Stomach smooth muscle (tissue), 2 donors: ENCODE results near the gene CHIT1.

Experiments used
- H3K27ac ChIP-seq: one replicate; pipeline ENCODE4 v1.7.0; 2013; ENCODE audit warnings: mild to moderate bottlenecking, low read length, inconsistent platforms
- H3K27me3 ChIP-seq, 2 donors: one replicate each; pipeline ENCODE4 v1.7.0; 2013; ENCODE audit warnings: low read length in 2 of 2; ENCODE audit not compliant: insufficient read depth in 2 of 2, control insufficient read depth in 1 of 2
- H3K36me3 ChIP-seq, 2 donors: one replicate each; pipeline ENCODE4 v1.7.0; 2013; ENCODE audit warnings: low read length in 2 of 2; ENCODE audit not compliant: control insufficient read depth in 2 of 2, insufficient read depth in 2 of 2
- H3K4me1 ChIP-seq: one replicate; pipeline ENCODE4 v1.7.0; 2013; ENCODE audit warnings: low read length; ENCODE audit not compliant: control insufficient read depth, insufficient read depth
- H3K4me3 ChIP-seq, 2 donors: one replicate each; pipeline ENCODE4 v1.7.0; 2013; ENCODE audit warnings: low read length in 2 of 2
- H3K9ac ChIP-seq, 2 donors: one replicate each; pipeline ENCODE4 v1.7.0; 2013; ENCODE audit warnings: low read length in 2 of 2, mild to moderate bottlenecking in 1 of 2
- H3K9me3 ChIP-seq, 2 donors: one replicate each; pipeline ENCODE4 v1.7.0; 2013; ENCODE audit warnings: low read length in 2 of 2; ENCODE audit not compliant: control insufficient read depth in 2 of 2
- donor health status: healthy.
- donor health status: Pancreatic carcinoma.

The CHIT1 gene

GRCh38 chr1:203229471-203230135 is at the start of gene CHIT1:
TSS of gene CHIT1 (minus strand) at chr1:203229673. CDS start at chr1:203229636, 37 bp downstream.
- Histone ChIP-seq H3K27me3 (peaks cover 4 to 6% of the 10 kb centered on the region in 2 donors), H3K9ac (no peak within 1 kb of the TSS), H3K4me1 (no peaks in the 10 kb centered on the region), H3K4me3 (no peak within 1 kb of the TSS), H3K36me3 (no peaks in the 10 kb centered on the region), H3K27ac (no peak within 1 kb of the TSS), H3K9me3 (peaks cover 0 to under 1% of the 10 kb centered on the region in 2 donors)

- H3K4me1 ChIP-seq: peaks cover 74% of the 10 kb centered on the region
- H3K4me3 ChIP-seq: peak overlapping the region; percentile 38 to 61
- peak overlapping the region; percentile 100 for H3K27ac ChIP-seq
- H3K9ac ChIP-seq: peak overlapping the region; percentile 78 to 92
- H3K9me3 ChIP-seq: no peaks in the 10 kb centered on the region
- H3K36me3 ChIP-seq: no peaks in the 10 kb centered on the region
- no peaks in the 10 kb centered on the region for H3K27me3 ChIP-seq
Measured at GRCh38 chr1:203278885-203279406, 49.5 kb upstream of the CHIT1 start.

GRCh38 chr1:203278082-203278884 is 48.8 kb upstream of the CHIT1 start:
- peaks cover 80% of the 10 kb centered on the region for H3K4me1 ChIP-seq

GRCh38 chr1:203276916-203277545 is 47.6 kb upstream of the CHIT1 start:
- Histone ChIP-seq H3K4me1 (peaks cover 80% of the 10 kb centered on the region), H3K27ac (peak overlapping the region; percentile 100), H3K4me3 (peak overlapping the region in 1 of 2 donors; percentile 15), H3K9me3 (no peaks in the 10 kb centered on the region), H3K9ac (peak overlapping the region; percentile 73 to 76), H3K27me3 (no peaks in the 10 kb centered on the region), H3K36me3 (no peaks in the 10 kb centered on the region)

More at GRCh38 chr1:203278082-203278884, 48.8 kb upstream of the CHIT1 start:
- no peaks in the 10 kb centered on the region for H3K9me3 ChIP-seq
- no peaks in the 10 kb centered on the region for H3K27me3 ChIP-seq
- peak overlapping the region; percentile 100 for H3K27ac ChIP-seq
- H3K4me3 ChIP-seq: peak overlapping the region; percentile 21 to 61
- H3K36me3 ChIP-seq: no peaks in the 10 kb centered on the region
- peak overlapping the region; percentile 78 to 92 for H3K9ac ChIP-seq

GRCh38 chr1:203276408-203276807 is 46.9 kb upstream of the CHIT1 start:
- no peaks in the 10 kb centered on the region for H3K9me3 ChIP-seq
- no peaks in the 10 kb centered on the region for H3K27me3 ChIP-seq
- peaks cover 78% of the 10 kb centered on the region for H3K4me1 ChIP-seq
- no peaks in the 10 kb centered on the region for H3K36me3 ChIP-seq
- peak overlapping the region; percentile 73 to 76 for H3K9ac ChIP-seq
- H3K27ac ChIP-seq: peak overlapping the region; percentile 100
- no peak overlapping the region for H3K4me3 ChIP-seq

- peak overlapping the region; percentile 100 for H3K27ac ChIP-seq
- H3K27me3 ChIP-seq: no peaks in the 10 kb centered on the region
- no peak overlapping the region for H3K4me3 ChIP-seq
- H3K9me3 ChIP-seq: no peaks in the 10 kb centered on the region
- peak overlapping the region; percentile 50 to 86 for H3K9ac ChIP-seq
- H3K4me1 ChIP-seq: peaks cover 80% of the 10 kb centered on the region
- H3K36me3 ChIP-seq: no peaks in the 10 kb centered on the region
Measured at GRCh38 chr1:203275656-203276272, 46.3 kb upstream of the CHIT1 start.

- Histone ChIP-seq H3K27ac (peak overlapping the region; percentile 100), H3K27me3 (no peaks in the 10 kb centered on the region), H3K36me3 (no peaks in the 10 kb centered on the region), H3K9me3 (no peaks in the 10 kb centered on the region), H3K4me3 (peak overlapping the region; percentile 23 to 69), H3K4me1 (peaks cover 78% of the 10 kb centered on the region), H3K9ac (peak overlapping the region; percentile 85 to 86)
Measured at GRCh38 chr1:203274603-203275381, 45.3 kb upstream of the CHIT1 start.

- Histone ChIP-seq H3K4me1 (peaks cover 72% of the 10 kb centered on the region), H3K4me3 (peak overlapping the region; percentile 23 to 69), H3K36me3 (no peaks in the 10 kb centered on the region), H3K9me3 (no peaks in the 10 kb centered on the region), H3K9ac (peak overlapping the region; percentile 85 to 86), H3K27ac (peak overlapping the region; percentile 100), H3K27me3 (no peaks in the 10 kb centered on the region)
Measured at GRCh38 chr1:203273869-203274602, 44.6 kb upstream of the CHIT1 start.

GRCh38 chr1:203273206-203273868 is 43.9 kb upstream of the CHIT1 start:
- no peaks in the 10 kb centered on the region for H3K9me3 ChIP-seq
- H3K4me1 ChIP-seq: peaks cover 69% of the 10 kb centered on the region
- H3K9ac ChIP-seq: peak overlapping the region; percentile 85 to 86
- no peaks in the 10 kb centered on the region for H3K36me3 ChIP-seq
- H3K27me3 ChIP-seq: no peaks in the 10 kb centered on the region
- peak overlapping the region; percentile 100 for H3K27ac ChIP-seq
- peak overlapping the region; percentile 22 to 69 for H3K4me3 ChIP-seq
